ENCODE results near the gene RAB5IF. TPM values are rescaled to one million over a fixed set of nuclear protein-coding genes. Genes with fewer than 3 reads are reported as not detected.

Gene RAB5IF
- total and polyA plus RNA-seq, 9 of the 15 experiments (the other 6 are each of a cell fraction or from before 2014, with no cell fraction given): 26.5 to 198 (median 134) TPM

GRCh38 chr20:36591854-36592641 lies 13.5 kb upstream of the RAB5IF start (continued):
- TF ChIP-seq BDP1 (IDR thresholded peaks at IDR 0.05; ENCODE audit: insufficient read depth, insufficient read length): no peak
- no peak for TF ChIP-seq ZBTB33 (CRISPR knock-in tag; IDR thresholded peaks at IDR 0.05)
- TF ChIP-seq HIVEP1 (CRISPR knock-in tag; IDR thresholded peaks at IDR 0.05): no peak
- TF ChIP-seq FOXP1 (CRISPR knock-in tag; IDR thresholded peaks at IDR 0.05): no peak
- TF ChIP-seq ATF4 (CRISPR knock-in tag; IDR thresholded peaks at IDR 0.05): no peak
- no peak for TF ChIP-seq PURB (CRISPR knock-in tag; IDR thresholded peaks at IDR 0.05; ENCODE audit: low read depth)
- TF ChIP-seq YBX1 (IDR thresholded peaks at IDR 0.05): no peak
- TF ChIP-seq, protein P1, sequence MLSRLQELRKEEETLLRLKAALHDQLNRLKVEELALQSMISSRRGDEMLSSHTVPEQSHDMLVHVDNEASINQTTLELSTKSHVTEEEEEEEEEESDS (CRISPR knock-in tag; IDR thresholded peaks at IDR 0.05): no peak
- peak; percentile 99 for TF ChIP-seq ZNF75A (CRISPR knock-in tag; IDR thresholded peaks at IDR 0.05)
- TF ChIP-seq TFAM (CRISPR knock-in tag; conservative IDR thresholded peaks at IDR 0.05): no peak
- TF ChIP-seq, protein P2, sequence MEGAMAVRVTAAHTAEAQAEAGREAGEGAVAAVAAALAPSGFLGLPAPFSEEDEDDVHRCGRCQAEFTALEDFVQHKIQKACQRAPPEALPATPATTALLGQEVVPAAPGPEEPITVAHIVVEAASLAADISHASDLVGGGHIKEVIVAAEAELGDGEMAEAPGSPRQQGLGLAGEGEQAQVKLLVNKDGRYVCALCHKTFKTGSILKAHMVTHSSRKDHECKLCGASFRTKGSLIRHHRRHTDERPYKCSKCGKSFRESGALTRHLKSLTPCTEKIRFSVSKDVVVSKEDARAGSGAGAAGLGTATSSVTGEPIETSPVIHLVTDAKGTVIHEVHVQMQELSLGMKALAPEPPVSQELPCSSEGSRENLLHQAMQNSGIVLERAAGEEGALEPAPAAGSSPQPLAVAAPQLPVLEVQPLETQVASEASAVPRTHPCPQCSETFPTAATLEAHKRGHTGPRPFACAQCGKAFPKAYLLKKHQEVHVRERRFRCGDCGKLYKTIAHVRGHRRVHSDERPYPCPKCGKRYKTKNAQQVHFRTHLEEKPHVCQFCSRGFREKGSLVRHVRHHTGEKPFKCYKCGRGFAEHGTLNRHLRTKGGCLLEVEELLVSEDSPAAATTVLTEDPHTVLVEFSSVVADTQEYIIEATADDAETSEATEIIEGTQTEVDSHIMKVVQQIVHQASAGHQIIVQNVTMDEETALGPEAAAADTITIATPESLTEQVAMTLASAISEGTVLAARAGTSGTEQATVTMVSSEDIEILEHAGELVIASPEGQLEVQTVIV (CRISPR knock-in tag; IDR thresholded peaks at IDR 0.05; ENCODE audit: borderline replicate concordance): no peak
- TF ChIP-seq KDM1A (IDR thresholded peaks at IDR 0.05): no peak
- no peak for TF ChIP-seq MYBL2 (IDR thresholded peaks at IDR 0.05; ENCODE audit: low read depth)
- TF ChIP-seq MYBL2 (CRISPR knock-in tag; IDR thresholded peaks at IDR 0.05; ENCODE audit: borderline replicate concordance): no peak
- peak; percentile 25; the same call in 1 of the 2 replicates for TF ChIP-seq C11orf30 (IDR thresholded peaks at IDR 0.05; ENCODE audit: low read depth)
- no peak for TF ChIP-seq SMC3 (conservative IDR thresholded peaks at IDR 0.05; ENCODE audit: insufficient read depth, low read depth, low read length)
- peak; percentile 47; the same call in 1 of the 2 replicates for TF ChIP-seq ARID1B (IDR thresholded peaks at IDR 0.05)
- TF ChIP-seq CREM (IDR thresholded peaks at IDR 0.05; ENCODE audit: low read depth): no peak
- TF ChIP-seq ZNF3 (CRISPR knock-in tag; IDR thresholded peaks at IDR 0.05): no peak
- TF ChIP-seq MEF2A (IDR thresholded peaks at IDR 0.05; ENCODE audit: control insufficient read depth, low read depth, low read length): no peak
- no peak for TF ChIP-seq ASH1L (IDR thresholded peaks at IDR 0.05; ENCODE audit: borderline replicate concordance, low read depth, partially characterized antibody)

Measured in K562 (cell line).